H1 (cell line): ENCODE results near the gene PIANP. TPM values are rescaled to one million over a fixed set of nuclear protein-coding genes. Genes with fewer than 3 reads are reported as not detected.

Experiments
- CBX5 ChIP-seq: fragments of 300-800, 300-1000 bp; sonication (generic); IDR thresholded peaks from 2 replicates; pipeline ENCODE4 v1.7.1; 2016; ENCODE audit warnings: antibody characterized with exemption, low read length, low read depth
- polyA plus RNA-seq, 7 experiments: library from polyadenylated mRNA; depleted of rRNA in 3 of 7; stranded (reverse) in 5 of 7; unstranded in 2 of 7; fragments of >200 nt in 5 of 7; fragments of 200-250 nt in 2 of 7; gene quantifications; 1 replicate in 5 of 7; 2 replicates in 1 of 7; 4 replicates in 1 of 7; pipeline versions ENCODE4 v1.2.1 to v1.2.3, GENCODE V29; 2011 to 2013; ENCODE audit warnings: missing spikeins in 2 of 7, mixed read lengths in 2 of 7
- total RNA-seq: library from RNA; stranded (reverse); fragmentation: NEBNext Ultra II Directional; extraction: Animal tissue kit (Norgen Biotek cat#: 25700); gene quantifications from 2 replicates; pipeline ENCODE4 v1.2.1, GENCODE V29; 2021
- TF ChIP-seq, protein P1 (sequence below): fragments of 300-600 bp; sonication (generic); IDR thresholded peaks from 2 replicates; pipeline ENCODE4 v1.7.1; 2012; ENCODE audit warnings: low read length, moderate library complexity, mild to moderate bottlenecking, inconsistent platforms; ENCODE audit not compliant: insufficient replicate concordance

The PIANP gene
- total and polyA plus RNA-seq, 2 of the 8 experiments (the other 6 are each of a cell fraction or from before 2014, with no cell fraction given) = 6.3 to 9.8 TPM

GRCh38 chr12:6650832-6651231 lies 49.8 kb downstream of the PIANP start (continued):
- TF ChIP-seq, protein P1, sequence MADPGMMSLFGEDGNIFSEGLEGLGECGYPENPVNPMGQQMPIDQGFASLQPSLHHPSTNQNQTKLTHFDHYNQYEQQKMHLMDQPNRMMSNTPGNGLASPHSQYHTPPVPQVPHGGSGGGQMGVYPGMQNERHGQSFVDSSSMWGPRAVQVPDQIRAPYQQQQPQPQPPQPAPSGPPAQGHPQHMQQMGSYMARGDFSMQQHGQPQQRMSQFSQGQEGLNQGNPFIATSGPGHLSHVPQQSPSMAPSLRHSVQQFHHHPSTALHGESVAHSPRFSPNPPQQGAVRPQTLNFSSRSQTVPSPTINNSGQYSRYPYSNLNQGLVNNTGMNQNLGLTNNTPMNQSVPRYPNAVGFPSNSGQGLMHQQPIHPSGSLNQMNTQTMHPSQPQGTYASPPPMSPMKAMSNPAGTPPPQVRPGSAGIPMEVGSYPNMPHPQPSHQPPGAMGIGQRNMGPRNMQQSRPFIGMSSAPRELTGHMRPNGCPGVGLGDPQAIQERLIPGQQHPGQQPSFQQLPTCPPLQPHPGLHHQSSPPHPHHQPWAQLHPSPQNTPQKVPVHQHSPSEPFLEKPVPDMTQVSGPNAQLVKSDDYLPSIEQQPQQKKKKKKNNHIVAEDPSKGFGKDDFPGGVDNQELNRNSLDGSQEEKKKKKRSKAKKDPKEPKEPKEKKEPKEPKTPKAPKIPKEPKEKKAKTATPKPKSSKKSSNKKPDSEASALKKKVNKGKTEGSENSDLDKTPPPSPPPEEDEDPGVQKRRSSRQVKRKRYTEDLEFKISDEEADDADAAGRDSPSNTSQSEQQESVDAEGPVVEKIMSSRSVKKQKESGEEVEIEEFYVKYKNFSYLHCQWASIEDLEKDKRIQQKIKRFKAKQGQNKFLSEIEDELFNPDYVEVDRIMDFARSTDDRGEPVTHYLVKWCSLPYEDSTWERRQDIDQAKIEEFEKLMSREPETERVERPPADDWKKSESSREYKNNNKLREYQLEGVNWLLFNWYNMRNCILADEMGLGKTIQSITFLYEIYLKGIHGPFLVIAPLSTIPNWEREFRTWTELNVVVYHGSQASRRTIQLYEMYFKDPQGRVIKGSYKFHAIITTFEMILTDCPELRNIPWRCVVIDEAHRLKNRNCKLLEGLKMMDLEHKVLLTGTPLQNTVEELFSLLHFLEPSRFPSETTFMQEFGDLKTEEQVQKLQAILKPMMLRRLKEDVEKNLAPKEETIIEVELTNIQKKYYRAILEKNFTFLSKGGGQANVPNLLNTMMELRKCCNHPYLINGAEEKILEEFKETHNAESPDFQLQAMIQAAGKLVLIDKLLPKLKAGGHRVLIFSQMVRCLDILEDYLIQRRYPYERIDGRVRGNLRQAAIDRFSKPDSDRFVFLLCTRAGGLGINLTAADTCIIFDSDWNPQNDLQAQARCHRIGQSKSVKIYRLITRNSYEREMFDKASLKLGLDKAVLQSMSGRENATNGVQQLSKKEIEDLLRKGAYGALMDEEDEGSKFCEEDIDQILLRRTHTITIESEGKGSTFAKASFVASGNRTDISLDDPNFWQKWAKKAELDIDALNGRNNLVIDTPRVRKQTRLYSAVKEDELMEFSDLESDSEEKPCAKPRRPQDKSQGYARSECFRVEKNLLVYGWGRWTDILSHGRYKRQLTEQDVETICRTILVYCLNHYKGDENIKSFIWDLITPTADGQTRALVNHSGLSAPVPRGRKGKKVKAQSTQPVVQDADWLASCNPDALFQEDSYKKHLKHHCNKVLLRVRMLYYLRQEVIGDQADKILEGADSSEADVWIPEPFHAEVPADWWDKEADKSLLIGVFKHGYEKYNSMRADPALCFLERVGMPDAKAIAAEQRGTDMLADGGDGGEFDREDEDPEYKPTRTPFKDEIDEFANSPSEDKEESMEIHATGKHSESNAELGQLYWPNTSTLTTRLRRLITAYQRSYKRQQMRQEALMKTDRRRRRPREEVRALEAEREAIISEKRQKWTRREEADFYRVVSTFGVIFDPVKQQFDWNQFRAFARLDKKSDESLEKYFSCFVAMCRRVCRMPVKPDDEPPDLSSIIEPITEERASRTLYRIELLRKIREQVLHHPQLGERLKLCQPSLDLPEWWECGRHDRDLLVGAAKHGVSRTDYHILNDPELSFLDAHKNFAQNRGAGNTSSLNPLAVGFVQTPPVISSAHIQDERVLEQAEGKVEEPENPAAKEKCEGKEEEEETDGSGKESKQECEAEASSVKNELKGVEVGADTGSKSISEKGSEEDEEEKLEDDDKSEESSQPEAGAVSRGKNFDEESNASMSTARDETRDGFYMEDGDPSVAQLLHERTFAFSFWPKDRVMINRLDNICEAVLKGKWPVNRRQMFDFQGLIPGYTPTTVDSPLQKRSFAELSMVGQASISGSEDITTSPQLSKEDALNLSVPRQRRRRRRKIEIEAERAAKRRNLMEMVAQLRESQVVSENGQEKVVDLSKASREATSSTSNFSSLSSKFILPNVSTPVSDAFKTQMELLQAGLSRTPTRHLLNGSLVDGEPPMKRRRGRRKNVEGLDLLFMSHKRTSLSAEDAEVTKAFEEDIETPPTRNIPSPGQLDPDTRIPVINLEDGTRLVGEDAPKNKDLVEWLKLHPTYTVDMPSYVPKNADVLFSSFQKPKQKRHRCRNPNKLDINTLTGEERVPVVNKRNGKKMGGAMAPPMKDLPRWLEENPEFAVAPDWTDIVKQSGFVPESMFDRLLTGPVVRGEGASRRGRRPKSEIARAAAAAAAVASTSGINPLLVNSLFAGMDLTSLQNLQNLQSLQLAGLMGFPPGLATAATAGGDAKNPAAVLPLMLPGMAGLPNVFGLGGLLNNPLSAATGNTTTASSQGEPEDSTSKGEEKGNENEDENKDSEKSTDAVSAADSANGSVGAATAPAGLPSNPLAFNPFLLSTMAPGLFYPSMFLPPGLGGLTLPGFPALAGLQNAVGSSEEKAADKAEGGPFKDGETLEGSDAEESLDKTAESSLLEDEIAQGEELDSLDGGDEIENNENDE = no peak
- no peak for TF ChIP-seq CBX5
- TF ChIP-seq, all 59 proteins: peak for 0
